A549 (cell line): ENCODE data around the gene WDSUB1. TPM values are rescaled to one million over a fixed set of nuclear protein-coding genes. Genes with fewer than 3 reads are reported as not detected.

Experiments used
- ATAC-seq, 2 experiments: fragments of 200-7000 bp in 1 of 2; fragments of >200 bp in 1 of 2; cut with Nextera tagmentation in 1 of 2; cut with Tn5 transposase in 1 of 2; 3 replicates each; pipeline versions ENCODE4 v1.8.0 to v1.9.1; 2018 to 2020; ENCODE audit warnings: mild to moderate bottlenecking in 1 of 2, moderate library complexity in 1 of 2
- CTCF ChIA-PET: fragments of 300-600 bp; sonication (Branson Sonifier 250); formaldehyde crosslinking; extraction: SDS; loops from one replicate; lab custom pipeline; 2021; ENCODE audit warnings: antibody characterized with exemption, inconsistent platforms; lab: Yijun Ruan, JAX
- POLR2A ChIA-PET: fragments of 350-600 bp; formaldehyde crosslinking; extraction: SDS; loops from one replicate; lab custom pipeline; 2021; ENCODE audit warnings: antibody characterized with exemption, inconsistent platforms; lab: Yijun Ruan, JAX
- DNase-seq, 2 experiments: peaks; one replicate each; pipeline versions ENCODE4 v3.0.0 to v3.0.0-alpha.2; 2011 to 2016; ENCODE audit warnings: low read depth in 1 of 2, low spot score in 1 of 2
- FAIRE-seq: peaks from 2 replicates; lab custom pipeline; 2011; peaks lifted over from hg19 to GRCh38; lab: Jason Lieb, UNC
- H3K27ac ChIP-seq, 2 experiments: fragments of >200 bp; sonication (Bioruptor Twin); formaldehyde crosslinking; 3 replicates each; pipeline ENCODE4 v1.5.1; 2016 to 2017
- H3K4me1 ChIP-seq: fragments of >200 bp; sonication (Bioruptor Twin); formaldehyde crosslinking; 3 replicates; pipeline ENCODE4 v1.6.1; 2016
- H3K4me2 ChIP-seq: fragments of >200 bp; sonication (Bioruptor Twin); formaldehyde crosslinking; 3 replicates; pipeline ENCODE4 v1.6.1; 2016
- H3K4me3 ChIP-seq: fragments of >200 bp; sonication (Bioruptor Twin); formaldehyde crosslinking; 3 replicates; pipeline ENCODE4 v1.5.1; 2016
- H3K9me3 ChIP-seq: fragments of >200 bp; sonication (Bioruptor Twin); formaldehyde crosslinking; 3 replicates; pipeline ENCODE4 v1.6.1; 2016
- ATOH8 ChIP-seq: fragments of 250-450 bp; sonication (Bioruptor Pico); IDR thresholded peaks from 2 replicates; pipeline ENCODE4 v1.5.0; 2020; ENCODE audit warnings: low read depth, mild to moderate bottlenecking, moderate library complexity
- CBX8 ChIP-seq: fragments of 200-600 bp; sonication (generic); IDR thresholded peaks from 2 replicates; pipeline ENCODE4 v1.6.1; 2016
- CHD2 ChIP-seq: fragments of 150-350 bp; IDR thresholded peaks from 2 replicates; pipeline ENCODE4 v1.6.1; 2014; ENCODE audit warnings: low read length; ENCODE audit not compliant: partially characterized antibody
- EHMT2 ChIP-seq: fragments of 200-600 bp; sonication (generic); IDR thresholded peaks from 2 replicates; pipeline ENCODE4 v1.6.1; 2016; ENCODE audit warnings: antibody characterized with exemption, low read depth, mild to moderate bottlenecking, moderate library complexity
- ELK1 ChIP-seq: fragments of 150-350 bp; IDR thresholded peaks from 2 replicates; pipeline ENCODE4 v1.6.1; 2014; ENCODE audit warnings: low read depth, mild to moderate bottlenecking, low read length
- FOSB ChIP-seq: fragments of 250-450 bp; sonication (Bioruptor Pico); IDR thresholded peaks from 2 replicates; pipeline ENCODE4 v1.5.0; 2020; ENCODE audit warnings: mild to moderate bottlenecking, moderate library complexity
- HOXA7 ChIP-seq: fragments of 250-450 bp; sonication (Bioruptor Pico); IDR thresholded peaks from 2 replicates; pipeline ENCODE4 v1.5.0; 2020; ENCODE audit warnings: mild to moderate bottlenecking, moderate library complexity
- HOXB13 ChIP-seq: fragments of 250-450 bp; sonication (Bioruptor Pico); IDR thresholded peaks from 2 replicates; pipeline ENCODE4 v1.5.0; 2020; ENCODE audit warnings: low read depth, mild to moderate bottlenecking, moderate library complexity
- KDM5A ChIP-seq: fragments of 200-600 bp; sonication (generic); IDR thresholded peaks from 2 replicates; pipeline ENCODE4 v1.6.1; 2016; ENCODE audit warnings: antibody characterized with exemption, mild to moderate bottlenecking
- NFE2L2 ChIP-seq: fragments of 150-350 bp; conservative IDR thresholded peaks from 2 replicates; pipeline ENCODE4 v1.6.1; 2014; ENCODE audit warnings: low read length
- POLR2AphosphoS2 ChIP-seq: conservative IDR thresholded peaks from 2 replicates; pipeline ENCODE4 v1.6.1; 2012; ENCODE audit warnings: low read length, improper control_type of control experiment, inconsistent platforms
- RAD21 ChIP-seq, 2 experiments: fragments of >200 bp in 1 of 2; sonication (Bioruptor Twin) in 1 of 2; formaldehyde crosslinking in 1 of 2; IDR thresholded peaks in 1 of 2; conservative IDR thresholded peaks in 1 of 2; 2 replicates in 1 of 2; 3 replicates in 1 of 2; pipeline ENCODE4 v1.6.1; 2012 to 2018; ENCODE audit warnings: inconsistent platforms in 1 of 2
- RARB ChIP-seq: fragments of 250-450 bp; sonication (Bioruptor Pico); IDR thresholded peaks from 2 replicates; pipeline ENCODE4 v1.8.0; 2021; ENCODE audit warnings: mild to moderate bottlenecking, moderate library complexity
- RCOR1 ChIP-seq: fragments of 150-350 bp; IDR thresholded peaks from 2 replicates; pipeline ENCODE4 v1.6.1; 2014; ENCODE audit warnings: antibody characterized with exemption, low read length, low read depth
- SMC3 ChIP-seq: fragments of >200 bp; sonication (Bioruptor Twin); formaldehyde crosslinking; IDR thresholded peaks from 3 replicates; pipeline ENCODE4 v1.6.1; 2018; ENCODE audit warnings: inconsistent platforms
- ZC3H11A ChIP-seq: fragments of 450-650 bp; IDR thresholded peaks from 2 replicates; pipeline ENCODE4 v1.6.1; 2014; ENCODE audit warnings: antibody characterized with exemption, mild to moderate bottlenecking
- WGBS: methylation state at CpG from one replicate; pipeline ENCODE4 v1.1.6; 2017; ENCODE audit errors: missing lambda C conversion rate; 5-methylcytosine and 5-hydroxymethylcytosine counted together
- polyA plus RNA-seq, 4 experiments: library from polyadenylated mRNA; depleted of rRNA in 3 of 4; stranded (reverse); fragments of >200 nt; fragmentation: RNase III in 1 of 4; extraction: RNeasy Plus Mini Kit Qiagen cat#74134 plus additional on column Dnase treatment in 1 of 4; gene quantifications; 2 replicates in 3 of 4; 3 replicates in 1 of 4; pipeline ENCODE4 v1.2.3, GENCODE V29; 2011 to 2017
- TF ChIP-seq, protein P1 (sequence below): fragments of 200-600 bp; sonication (generic); IDR thresholded peaks from 2 replicates; pipeline ENCODE4 v1.6.1; 2016; ENCODE audit warnings: antibody characterized with exemption, mild to moderate bottlenecking, moderate library complexity
- TF ChIP-seq, protein P2 (sequence below): IDR thresholded peaks from 2 replicates; pipeline ENCODE4 v1.6.1; 2012; ENCODE audit warnings: low read depth, borderline replicate concordance
- TF ChIP-seq, protein P3 (sequence below): IDR thresholded peaks from 2 replicates; pipeline ENCODE4 v1.6.1; 2012
- TF ChIP-seq, protein P4 (sequence below): IDR thresholded peaks from 2 replicates; pipeline ENCODE4 v1.6.1; 2012

The WDSUB1 gene
- polyA plus RNA-seq, 2 of the 4 experiments (the other 2 are of a cell fraction) = 9.1 to 11.7 TPM

DNA sequence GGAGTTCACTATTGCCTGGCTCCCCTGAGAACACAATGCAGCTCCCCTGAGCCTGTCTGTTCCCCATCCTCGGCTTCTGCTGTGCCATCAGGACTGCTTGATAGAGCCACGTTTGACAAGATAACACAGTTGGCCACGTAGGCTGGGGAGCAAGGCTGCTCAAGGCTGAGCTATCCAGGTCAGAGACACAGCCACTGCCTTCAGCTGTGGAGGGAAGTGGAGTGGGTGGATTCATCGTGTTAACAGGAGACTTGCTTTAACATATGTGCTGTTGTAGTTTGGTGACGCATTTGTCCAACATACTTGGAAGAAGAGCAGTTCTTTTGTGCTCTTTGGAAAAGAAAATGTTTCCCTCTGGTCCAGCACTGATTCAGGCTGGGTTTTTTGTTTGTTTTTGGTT lies 68.8 kb downstream of the WDSUB1 start (continued):
- TF ChIP-seq POLR2AphosphoS2 (no peak), SMC3 (no peak), CHD2 (no peak)

- 0 out of 3 replicates have a peak, but pooled peaks cover 4% of the 10 kb centered on the region for H3K4me1 ChIP-seq
- CTCF ChIA-PET = interaction anchor here (1.4 to 2.0 kb wide), 3 partner anchors 11 to 19 kb away, joined by 3 to 9 read pairs (median 4); no protein-coding TSS in a partner anchor
- H3K4me3 ChIP-seq = no peak overlapping the region
- WGBS = 91% methylated on average over 7 of the region's 7 CpGs
- H3K4me2 ChIP-seq = no peak overlapping the region
- H3K9me3 ChIP-seq = no peaks in the 10 kb centered on the region
- ATAC-seq (0 out of 6 replicates have a peak, but pooled peaks of 1 of the 2 experiments have one; percentile 24), FAIRE-seq (no peak), DNase-seq (no peak)
- no peak overlapping the region for H3K27ac ChIP-seq
- POLR2A ChIA-PET = no interaction called here
- TF ChIP-seq KDM5A (no peak), ATOH8 (CRISPR knock-in tag) (no peak), FOSB (CRISPR knock-in tag) (no peak), HOXA7 (CRISPR knock-in tag) (no peak), POLR2AphosphoS2 (no peak), EHMT2 (no peak), RCOR1 (no peak), CBX8 (no peak), ZC3H11A (no peak), ELK1 (no peak), HOXB13 (CRISPR knock-in tag) (no peak), NFE2L2 (no peak), RAD21 (conservative IDR thresholded peaks at IDR 0.05 in 1 of 2, IDR thresholded peaks at IDR 0.05 in 1 of 2) (no peak), RARB (no peak)
- TF ChIP-seq, protein P1, sequence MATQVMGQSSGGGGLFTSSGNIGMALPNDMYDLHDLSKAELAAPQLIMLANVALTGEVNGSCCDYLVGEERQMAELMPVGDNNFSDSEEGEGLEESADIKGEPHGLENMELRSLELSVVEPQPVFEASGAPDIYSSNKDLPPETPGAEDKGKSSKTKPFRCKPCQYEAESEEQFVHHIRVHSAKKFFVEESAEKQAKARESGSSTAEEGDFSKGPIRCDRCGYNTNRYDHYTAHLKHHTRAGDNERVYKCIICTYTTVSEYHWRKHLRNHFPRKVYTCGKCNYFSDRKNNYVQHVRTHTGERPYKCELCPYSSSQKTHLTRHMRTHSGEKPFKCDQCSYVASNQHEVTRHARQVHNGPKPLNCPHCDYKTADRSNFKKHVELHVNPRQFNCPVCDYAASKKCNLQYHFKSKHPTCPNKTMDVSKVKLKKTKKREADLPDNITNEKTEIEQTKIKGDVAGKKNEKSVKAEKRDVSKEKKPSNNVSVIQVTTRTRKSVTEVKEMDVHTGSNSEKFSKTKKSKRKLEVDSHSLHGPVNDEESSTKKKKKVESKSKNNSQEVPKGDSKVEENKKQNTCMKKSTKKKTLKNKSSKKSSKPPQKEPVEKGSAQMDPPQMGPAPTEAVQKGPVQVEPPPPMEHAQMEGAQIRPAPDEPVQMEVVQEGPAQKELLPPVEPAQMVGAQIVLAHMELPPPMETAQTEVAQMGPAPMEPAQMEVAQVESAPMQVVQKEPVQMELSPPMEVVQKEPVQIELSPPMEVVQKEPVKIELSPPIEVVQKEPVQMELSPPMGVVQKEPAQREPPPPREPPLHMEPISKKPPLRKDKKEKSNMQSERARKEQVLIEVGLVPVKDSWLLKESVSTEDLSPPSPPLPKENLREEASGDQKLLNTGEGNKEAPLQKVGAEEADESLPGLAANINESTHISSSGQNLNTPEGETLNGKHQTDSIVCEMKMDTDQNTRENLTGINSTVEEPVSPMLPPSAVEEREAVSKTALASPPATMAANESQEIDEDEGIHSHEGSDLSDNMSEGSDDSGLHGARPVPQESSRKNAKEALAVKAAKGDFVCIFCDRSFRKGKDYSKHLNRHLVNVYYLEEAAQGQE = no peak
- TF ChIP-seq, protein P2, sequence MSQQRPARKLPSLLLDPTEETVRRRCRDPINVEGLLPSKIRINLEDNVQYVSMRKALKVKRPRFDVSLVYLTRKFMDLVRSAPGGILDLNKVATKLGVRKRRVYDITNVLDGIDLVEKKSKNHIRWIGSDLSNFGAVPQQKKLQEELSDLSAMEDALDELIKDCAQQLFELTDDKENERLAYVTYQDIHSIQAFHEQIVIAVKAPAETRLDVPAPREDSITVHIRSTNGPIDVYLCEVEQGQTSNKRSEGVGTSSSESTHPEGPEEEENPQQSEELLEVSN = no peak
- TF ChIP-seq, protein P3, sequence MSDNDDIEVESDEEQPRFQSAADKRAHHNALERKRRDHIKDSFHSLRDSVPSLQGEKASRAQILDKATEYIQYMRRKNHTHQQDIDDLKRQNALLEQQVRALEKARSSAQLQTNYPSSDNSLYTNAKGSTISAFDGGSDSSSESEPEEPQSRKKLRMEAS = no peak
- TF ChIP-seq, protein P4, sequence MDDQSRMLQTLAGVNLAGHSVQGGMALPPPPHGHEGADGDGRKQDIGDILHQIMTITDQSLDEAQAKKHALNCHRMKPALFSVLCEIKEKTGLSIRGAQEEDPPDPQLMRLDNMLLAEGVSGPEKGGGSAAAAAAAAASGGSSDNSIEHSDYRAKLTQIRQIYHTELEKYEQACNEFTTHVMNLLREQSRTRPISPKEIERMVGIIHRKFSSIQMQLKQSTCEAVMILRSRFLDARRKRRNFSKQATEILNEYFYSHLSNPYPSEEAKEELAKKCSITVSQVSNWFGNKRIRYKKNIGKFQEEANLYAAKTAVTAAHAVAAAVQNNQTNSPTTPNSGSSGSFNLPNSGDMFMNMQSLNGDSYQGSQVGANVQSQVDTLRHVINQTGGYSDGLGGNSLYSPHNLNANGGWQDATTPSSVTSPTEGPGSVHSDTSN = no peak
These were observed 71.4 kb downstream of the WDSUB1 start for GRCh38 chr2:159215116-159215515.
